ENCODE data around the gene APBA2.

Gene APBA2

DNA sequence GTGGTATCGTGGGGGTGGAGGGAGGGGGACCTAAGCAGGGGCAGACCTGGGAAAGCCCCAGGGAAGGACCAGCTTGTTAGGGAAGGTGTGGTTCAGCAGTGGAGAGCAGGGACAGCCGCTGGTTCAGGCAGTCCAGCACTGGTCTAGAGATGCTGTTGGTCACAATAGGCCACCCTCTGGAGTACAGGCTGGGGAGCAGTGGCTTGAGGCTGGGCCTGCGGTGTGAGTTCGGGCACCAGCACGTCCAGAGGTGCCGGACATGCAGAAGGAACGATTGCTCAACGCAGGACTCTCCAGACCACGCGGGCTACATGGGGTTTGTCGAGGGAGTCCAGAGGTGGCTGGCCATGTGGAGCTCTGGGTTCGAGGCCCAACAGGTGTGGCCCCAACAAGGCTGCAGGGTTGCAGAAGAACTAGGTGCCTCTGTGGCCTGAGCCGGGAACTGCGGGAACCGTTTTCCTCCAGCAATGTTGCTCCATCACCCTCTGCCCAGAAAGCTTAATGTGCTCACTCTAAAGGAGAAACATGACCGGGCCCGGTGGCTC is 143.9 kb downstream of the APBA2 start:
- H3K4me3 ChIP-seq (ENCODE audit: low read depth, low read length) = no peak overlapping the region
- TF ChIP-seq, protein P1, sequence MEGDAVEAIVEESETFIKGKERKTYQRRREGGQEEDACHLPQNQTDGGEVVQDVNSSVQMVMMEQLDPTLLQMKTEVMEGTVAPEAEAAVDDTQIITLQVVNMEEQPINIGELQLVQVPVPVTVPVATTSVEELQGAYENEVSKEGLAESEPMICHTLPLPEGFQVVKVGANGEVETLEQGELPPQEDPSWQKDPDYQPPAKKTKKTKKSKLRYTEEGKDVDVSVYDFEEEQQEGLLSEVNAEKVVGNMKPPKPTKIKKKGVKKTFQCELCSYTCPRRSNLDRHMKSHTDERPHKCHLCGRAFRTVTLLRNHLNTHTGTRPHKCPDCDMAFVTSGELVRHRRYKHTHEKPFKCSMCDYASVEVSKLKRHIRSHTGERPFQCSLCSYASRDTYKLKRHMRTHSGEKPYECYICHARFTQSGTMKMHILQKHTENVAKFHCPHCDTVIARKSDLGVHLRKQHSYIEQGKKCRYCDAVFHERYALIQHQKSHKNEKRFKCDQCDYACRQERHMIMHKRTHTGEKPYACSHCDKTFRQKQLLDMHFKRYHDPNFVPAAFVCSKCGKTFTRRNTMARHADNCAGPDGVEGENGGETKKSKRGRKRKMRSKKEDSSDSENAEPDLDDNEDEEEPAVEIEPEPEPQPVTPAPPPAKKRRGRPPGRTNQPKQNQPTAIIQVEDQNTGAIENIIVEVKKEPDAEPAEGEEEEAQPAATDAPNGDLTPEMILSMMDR (IDR thresholded peaks at IDR 0.05; ENCODE audit: low read depth, low read length, missing control alignments) = no peak
- DNase-seq (ENCODE audit: low read depth) = no peak
- in situ Hi-C loops (cut with HindIII; ENCODE audit: low sequenced_read_pairs) = no loop called here

DNA sequence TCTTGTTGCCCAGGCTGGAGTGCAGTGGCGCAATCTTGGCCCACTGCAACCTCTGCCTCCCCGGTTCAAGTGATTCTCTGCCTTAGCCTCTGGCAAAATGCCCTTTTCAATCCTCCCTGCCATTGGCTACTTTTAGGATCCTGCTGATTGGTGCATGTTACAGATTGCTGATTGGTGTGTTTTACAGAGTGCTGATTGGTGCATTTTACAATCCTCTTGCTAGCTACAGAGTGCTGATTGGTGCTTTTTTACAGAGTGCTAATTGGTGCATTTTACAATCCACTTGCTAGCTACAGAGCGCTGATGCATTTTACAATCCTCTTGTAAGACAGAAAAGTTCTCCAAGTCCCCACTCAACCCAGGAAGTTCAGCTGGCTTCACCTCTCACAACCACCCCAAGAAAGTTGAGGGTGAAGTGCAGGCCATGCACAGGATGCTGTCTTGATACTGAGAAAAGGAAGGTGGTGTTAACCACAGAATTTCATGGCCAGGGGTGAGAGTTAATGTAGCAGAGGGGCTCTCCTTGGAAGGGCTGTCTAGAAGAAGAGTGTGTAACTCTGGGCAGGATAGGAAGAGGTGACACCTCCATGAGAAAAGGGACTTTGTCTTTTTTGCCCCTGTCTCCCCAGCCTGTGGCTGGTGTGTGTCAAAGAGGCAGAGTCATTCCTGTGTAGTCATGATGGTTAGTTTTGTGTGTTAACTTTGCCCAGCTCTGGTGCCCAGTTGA is 145.9 kb downstream of the APBA2 start:
- TF ChIP-seq, protein P1 (IDR thresholded peaks at IDR 0.05; ENCODE audit: low read depth, low read length, missing control alignments) = no peak
- in situ Hi-C loops (cut with HindIII; ENCODE audit: low sequenced_read_pairs) = no loop called here
- no peak overlapping the region for H3K4me3 ChIP-seq (ENCODE audit: low read depth, low read length)
- DNase-seq (ENCODE audit: low read depth) = no peak

GRCh38 chr15:29032229-29032625 is 146.5 kb downstream of the APBA2 start:
- DNase-seq (ENCODE audit: low read depth) = no peak
- in situ Hi-C loops (cut with HindIII; ENCODE audit: low sequenced_read_pairs) = no loop called here
- H3K4me3 ChIP-seq (ENCODE audit: low read depth, low read length) = no peak overlapping the region
- TF ChIP-seq, protein P1 (IDR thresholded peaks at IDR 0.05; ENCODE audit: low read depth, low read length, missing control alignments) = no peak

DNA sequence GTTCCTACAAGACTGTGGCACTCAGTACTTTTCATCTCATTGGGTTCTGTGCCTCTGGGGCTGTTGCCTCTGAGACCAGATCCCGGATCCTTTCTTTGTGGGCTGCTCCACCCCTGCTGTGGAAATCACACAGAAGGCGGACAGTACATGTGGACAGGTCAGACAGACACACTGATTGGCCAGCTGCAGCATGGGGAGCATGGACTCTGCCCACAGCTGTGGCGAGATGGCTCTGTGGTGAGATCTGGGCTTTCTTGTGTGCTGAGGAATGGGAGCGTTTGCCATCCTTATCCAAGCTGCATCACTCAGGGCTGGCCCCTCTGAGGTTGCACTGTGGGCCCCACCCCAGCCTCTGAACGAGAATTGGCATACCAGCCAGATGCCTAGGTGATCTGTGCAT is 147.0 kb downstream of the APBA2 start:
- no peak for DNase-seq (ENCODE audit: low read depth)
- TF ChIP-seq, protein P1 (IDR thresholded peaks at IDR 0.05; ENCODE audit: low read depth, low read length, missing control alignments) = no peak
- H3K4me3 ChIP-seq (ENCODE audit: low read depth, low read length) = no peak overlapping the region
- in situ Hi-C loops (cut with HindIII; ENCODE audit: low sequenced_read_pairs) = no loop called here

DNA sequence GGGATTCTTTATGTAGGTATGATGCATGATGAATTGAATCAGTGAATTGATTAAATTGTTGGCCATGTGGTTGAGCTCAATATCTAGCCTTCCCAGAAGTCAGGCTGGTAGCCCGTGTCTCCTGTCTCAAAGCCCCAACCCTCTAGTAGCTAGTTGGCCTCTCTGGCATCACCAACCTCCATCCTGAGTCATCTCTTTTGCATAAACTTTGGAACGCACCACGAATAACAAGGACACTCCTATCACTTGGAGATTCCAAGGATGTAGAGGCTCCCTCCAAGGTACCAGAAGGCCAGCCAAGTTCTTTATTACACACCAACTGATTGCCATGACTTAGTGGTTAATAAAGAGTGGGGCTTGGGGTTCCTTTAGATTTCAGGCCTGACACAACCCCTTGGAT is 148.4 kb downstream of the APBA2 start:
- no peak overlapping the region for H3K4me3 ChIP-seq (ENCODE audit: low read depth, low read length)
- in situ Hi-C loops (cut with HindIII; ENCODE audit: low sequenced_read_pairs) = no loop called here
- TF ChIP-seq, protein P1 (IDR thresholded peaks at IDR 0.05; ENCODE audit: low read depth, low read length, missing control alignments) = no peak
- no peak for DNase-seq (ENCODE audit: low read depth)

- in situ Hi-C loops (cut with HindIII; ENCODE audit: low sequenced_read_pairs) = no loop called here
- no peak for DNase-seq (ENCODE audit: low read depth)
- TF ChIP-seq, protein P1 (IDR thresholded peaks at IDR 0.05; ENCODE audit: low read depth, low read length, missing control alignments) = no peak
- no peak overlapping the region for H3K4me3 ChIP-seq (ENCODE audit: low read depth, low read length)
Measured at GRCh38 chr15:29034593-29035335, 149.0 kb downstream of the APBA2 start.
